GM21360 (cell line): ENCODE results near the gene ACSL4.
"Not testable (repeated sequence)": the region's sequence is repeated elsewhere in the genome, so short reads cannot be mapped to it uniquely, and the experiment has no call there.

Experiments
- ATAC-seq: cut with Tn5 transposase; IDR thresholded peaks from one replicate; pipeline ENCODE4 v1.9.1; 2021; ENCODE audit warnings: mild to moderate bottlenecking, moderate library complexity; ENCODE audit not compliant: unreplicated experiment

Gene ACSL4

GRCh38 chrX:109732807-109733612 is at the start of gene ACSL4:
Gene ACSL4 (minus strand): TSS chrX:109733257. CDS start chrX:109683363, 49,894 bp downstream.
- ATAC-seq: peak; percentile 76

- no peak for ATAC-seq
Observed at GRCh38 chrX:109777749-109778148, 44.7 kb upstream of the ACSL4 start.

- ATAC-seq: no peak
Observed at GRCh38 chrX:109776986-109777385, 43.9 kb upstream of the ACSL4 start.

GRCh38 chrX:109776432-109776831 is 43.4 kb upstream of the ACSL4 start:
- ATAC-seq: no peak

- ATAC-seq: no peak
Observed at GRCh38 chrX:109775386-109775785, 42.3 kb upstream of the ACSL4 start.

- peak; percentile 98 for ATAC-seq
Observed at GRCh38 chrX:109774706-109775105, 41.6 kb upstream of the ACSL4 start.

- ATAC-seq: no peak
Observed at GRCh38 chrX:109774136-109774535, 41.1 kb upstream of the ACSL4 start.

GRCh38 chrX:109773374-109773773 is 40.3 kb upstream of the ACSL4 start:
- no peak for ATAC-seq

- no peak for ATAC-seq
Observed at GRCh38 chrX:109770780-109771179, 37.7 kb upstream of the ACSL4 start.

- ATAC-seq: no peak
Observed at GRCh38 chrX:109760922-109761250, 27.8 kb upstream of the ACSL4 start.

- no peak for ATAC-seq
Observed at GRCh38 chrX:109760209-109760921, 27.3 kb upstream of the ACSL4 start.

GRCh38 chrX:109753256-109753655 is 20.2 kb upstream of the ACSL4 start:
- ATAC-seq: no peak

GRCh38 chrX:109751698-109752097 is 18.6 kb upstream of the ACSL4 start:
- ATAC-seq: no peak

GRCh38 chrX:109749207-109749606 is 16.1 kb upstream of the ACSL4 start:
- ATAC-seq: no peak

- ATAC-seq: no peak
Observed at GRCh38 chrX:109747681-109748080, 14.6 kb upstream of the ACSL4 start.

- ATAC-seq: no peak
Observed at GRCh38 chrX:109742722-109743121, 9.7 kb upstream of the ACSL4 start.

GRCh38 chrX:109740896-109741295 is 7.8 kb upstream of the ACSL4 start:
- ATAC-seq: not testable (repeated sequence)

- no peak for ATAC-seq
Observed at GRCh38 chrX:109740433-109740809, 7.4 kb upstream of the ACSL4 start.

- ATAC-seq: no peak
Observed at GRCh38 chrX:109739625-109740432, 6.8 kb upstream of the ACSL4 start.

GRCh38 chrX:109735202-109735744 is 2.2 kb upstream of the ACSL4 start:
- no peak for ATAC-seq

GRCh38 chrX:109733613-109734083 is 591 bp upstream of the ACSL4 start:
- ATAC-seq: no peak
